GM21786 (cell line): ENCODE measurements around the gene RNF146.
"Not testable (repeated sequence)": the region's sequence is repeated elsewhere in the genome, so short reads cannot be mapped to it uniquely, and the experiment has no call there.

ENCODE experiments used
- ATAC-seq: cut with Tn5 transposase; IDR thresholded peaks from one replicate; pipeline ENCODE4 v1.9.1; 2021; ENCODE audit not compliant: unreplicated experiment

Gene RNF146

GRCh38 chr6:127282184-127282583, 15.5 kb downstream of the RNF146 start:
- no peak for ATAC-seq

- no peak for ATAC-seq
Measured at GRCh38 chr6:127288705-127289104, 22.0 kb downstream of the RNF146 start.

GRCh38 chr6:127289934-127290333, 23.3 kb downstream of the RNF146 start:
- no peak for ATAC-seq

GRCh38 chr6:127290391-127291265, 24.0 kb downstream of the RNF146 start:
- ATAC-seq, result peak; percentile 48

- peak; percentile 79 for ATAC-seq
Measured at GRCh38 chr6:127291495-127291894, 24.8 kb downstream of the RNF146 start.

- no peak for ATAC-seq
Measured at GRCh38 chr6:127297502-127298070, 30.9 kb downstream of the RNF146 start.

- ATAC-seq, result no peak
Measured at GRCh38 chr6:127298475-127298874, 31.8 kb downstream of the RNF146 start.

- ATAC-seq, result no peak
Measured at GRCh38 chr6:127299522-127300240, 33.0 kb downstream of the RNF146 start.

- no peak for ATAC-seq
Measured at GRCh38 chr6:127300411-127300810, 33.7 kb downstream of the RNF146 start.

GRCh38 chr6:127301199-127301700, 34.6 kb downstream of the RNF146 start:
- ATAC-seq, result no peak

- ATAC-seq, result peak; percentile 74
Measured at GRCh38 chr6:127302728-127303660, 36.3 kb downstream of the RNF146 start.

GRCh38 chr6:127303917-127304316, 37.3 kb downstream of the RNF146 start:
- no peak for ATAC-seq

GRCh38 chr6:127305741-127306140, 39.1 kb downstream of the RNF146 start:
- no peak for ATAC-seq

- ATAC-seq, result no peak
Measured at GRCh38 chr6:127317388-127318128, 50.9 kb downstream of the RNF146 start.

GRCh38 chr6:127319686-127320085, 53.0 kb downstream of the RNF146 start:
- ATAC-seq, result no peak

GRCh38 chr6:127328043-127328609, 61.5 kb downstream of the RNF146 start:
- no peak for ATAC-seq

- ATAC-seq, result not testable (repeated sequence)
Measured at GRCh38 chr6:127331256-127331655, 64.6 kb downstream of the RNF146 start.

- ATAC-seq, result no peak
Measured at GRCh38 chr6:127332383-127332961, 65.8 kb downstream of the RNF146 start.
